Osteoblast (primary cell): ENCODE results near the gene HCN2. TPM values are rescaled to one million over a fixed set of nuclear protein-coding genes. Genes with fewer than 3 reads are reported as not detected.
A peak's percentile ranks its signal among the peaks of the same experiment; 100 is the strongest.

Experiments used
- DNase-seq: peaks from one replicate; pipeline ENCODE4 v3.0.0; 2011; ENCODE audit warnings: low spot score, mixed read lengths; ENCODE audit not compliant: insufficient read length; ENCODE audit errors: missing footprints
- H2AFZ ChIP-seq: 2 replicates; pipeline ENCODE4 v1.6.0; 2011; ENCODE audit warnings: mild to moderate bottlenecking, low read length
- H3K27ac ChIP-seq: 2 replicates; pipeline ENCODE4 v1.5.1; 2011; ENCODE audit warnings: mild to moderate bottlenecking, low read depth, low read length, moderate library complexity
- H3K27me3 ChIP-seq: 2 replicates; pipeline ENCODE4 v1.6.0; 2012; ENCODE audit warnings: mild to moderate bottlenecking, control low read depth, inconsistent platforms, low read length, moderate library complexity; ENCODE audit not compliant: insufficient read depth
- H3K36me3 ChIP-seq: 2 replicates; pipeline ENCODE4 v1.5.1; 2011; ENCODE audit warnings: mild to moderate bottlenecking, low read length, control low read depth, moderate library complexity; ENCODE audit not compliant: insufficient read depth
- H3K4me1 ChIP-seq: 2 replicates; pipeline ENCODE4 v1.5.1; 2011; ENCODE audit warnings: mild to moderate bottlenecking, low read length, control low read depth, moderate library complexity; ENCODE audit not compliant: insufficient read depth
- H3K4me2 ChIP-seq: 2 replicates; pipeline ENCODE4 v1.6.0; 2011; ENCODE audit warnings: mild to moderate bottlenecking, low read length; ENCODE audit not compliant: insufficient read depth
- H3K4me3 ChIP-seq: fragments of 200-600 bp; sonication (generic); 3 replicates; pipeline ENCODE4 v1.5.1; 2012; ENCODE audit warnings: mild to moderate bottlenecking, low read length, inconsistent platforms; ENCODE audit not compliant: insufficient read depth
- H3K79me2 ChIP-seq: 2 replicates; pipeline ENCODE4 v1.6.0; 2012; ENCODE audit warnings: mild to moderate bottlenecking, low read length, control low read depth, inconsistent platforms; ENCODE audit not compliant: insufficient read depth
- H3K9me3 ChIP-seq: 2 replicates; pipeline ENCODE4 v1.5.1; 2011; ENCODE audit warnings: low read depth, low read length, control low read depth
- H4K20me1 ChIP-seq: 2 replicates; pipeline ENCODE4 v1.6.0; 2012; ENCODE audit warnings: mild to moderate bottlenecking, low read length, control low read depth; ENCODE audit not compliant: insufficient read depth
- total RNA-seq: library from RNA; depleted of rRNA; stranded (reverse); fragments of >200 nt; gene quantifications from 2 replicates; pipeline ENCODE4 v1.2.3, GENCODE V29; 2012
- TF ChIP-seq, protein P1 (sequence below): IDR thresholded peaks from 2 replicates; pipeline ENCODE4 v1.5.1; 2011; ENCODE audit warnings: mild to moderate bottlenecking, low read depth, low read length, moderate library complexity; ENCODE audit errors: extremely low read depth

The HCN2 gene
- total RNA-seq, 1 donor: 1.4 TPM

DNA sequence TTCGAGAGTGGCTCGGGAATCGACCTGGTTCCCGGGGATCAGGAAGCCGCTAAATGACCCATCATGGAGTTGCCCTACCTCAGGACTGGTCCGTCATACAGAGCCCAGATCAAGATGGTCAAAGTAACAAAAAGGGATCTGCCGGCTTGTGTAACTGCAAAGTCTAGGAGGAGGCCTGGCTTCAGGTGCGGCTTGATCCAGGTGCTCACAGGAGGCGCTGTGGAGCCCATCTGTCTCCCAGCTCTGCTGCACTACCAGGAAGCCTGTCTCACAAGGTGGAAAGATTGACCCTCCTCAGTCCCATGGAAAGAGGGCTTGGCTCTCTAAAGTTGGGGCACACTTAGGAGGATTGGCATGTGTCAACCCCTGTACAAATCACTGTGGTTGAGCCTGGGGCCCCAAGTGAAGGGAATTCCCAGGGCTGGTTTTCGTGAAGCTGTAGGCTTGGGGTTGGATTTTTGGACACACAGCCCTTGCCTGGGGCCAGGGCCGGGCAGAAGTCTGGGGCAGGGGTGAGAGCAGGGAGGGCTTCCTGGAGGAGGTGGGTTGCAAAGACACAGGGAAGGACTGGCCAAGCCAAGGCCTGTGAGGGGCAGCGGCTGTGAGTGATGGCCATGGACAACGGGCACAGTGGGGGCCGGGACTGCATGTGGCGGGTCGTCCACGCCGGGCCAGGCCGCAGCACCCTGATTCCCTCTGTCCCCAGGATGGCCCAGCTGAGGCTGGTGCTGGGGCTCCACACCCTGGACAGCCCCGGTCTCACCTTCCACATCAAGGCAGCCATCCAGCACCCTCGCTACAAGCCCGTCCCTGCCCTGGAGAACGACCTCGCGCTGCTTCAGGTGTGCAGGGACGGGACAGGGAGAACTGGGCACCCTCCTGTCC lies 41.6 kb upstream of the HCN2 start:
- Histone ChIP-seq H3K9me3 (no peaks in the 10 kb centered on the region), H3K27ac (no peak overlapping the region), H3K4me3 (no peak overlapping the region), H3K4me2 (no peak overlapping the region), H2AFZ (no peak overlapping the region), H3K27me3 (no peaks in the 10 kb centered on the region), H3K79me2 (no peaks in the 10 kb centered on the region), H3K36me3 (no peaks in the 10 kb centered on the region), H3K4me1 (no peaks in the 10 kb centered on the region), H4K20me1 (no peaks in the 10 kb centered on the region)
- no peak for DNase-seq
- TF ChIP-seq, protein P1, sequence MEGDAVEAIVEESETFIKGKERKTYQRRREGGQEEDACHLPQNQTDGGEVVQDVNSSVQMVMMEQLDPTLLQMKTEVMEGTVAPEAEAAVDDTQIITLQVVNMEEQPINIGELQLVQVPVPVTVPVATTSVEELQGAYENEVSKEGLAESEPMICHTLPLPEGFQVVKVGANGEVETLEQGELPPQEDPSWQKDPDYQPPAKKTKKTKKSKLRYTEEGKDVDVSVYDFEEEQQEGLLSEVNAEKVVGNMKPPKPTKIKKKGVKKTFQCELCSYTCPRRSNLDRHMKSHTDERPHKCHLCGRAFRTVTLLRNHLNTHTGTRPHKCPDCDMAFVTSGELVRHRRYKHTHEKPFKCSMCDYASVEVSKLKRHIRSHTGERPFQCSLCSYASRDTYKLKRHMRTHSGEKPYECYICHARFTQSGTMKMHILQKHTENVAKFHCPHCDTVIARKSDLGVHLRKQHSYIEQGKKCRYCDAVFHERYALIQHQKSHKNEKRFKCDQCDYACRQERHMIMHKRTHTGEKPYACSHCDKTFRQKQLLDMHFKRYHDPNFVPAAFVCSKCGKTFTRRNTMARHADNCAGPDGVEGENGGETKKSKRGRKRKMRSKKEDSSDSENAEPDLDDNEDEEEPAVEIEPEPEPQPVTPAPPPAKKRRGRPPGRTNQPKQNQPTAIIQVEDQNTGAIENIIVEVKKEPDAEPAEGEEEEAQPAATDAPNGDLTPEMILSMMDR: no peak

DNA sequence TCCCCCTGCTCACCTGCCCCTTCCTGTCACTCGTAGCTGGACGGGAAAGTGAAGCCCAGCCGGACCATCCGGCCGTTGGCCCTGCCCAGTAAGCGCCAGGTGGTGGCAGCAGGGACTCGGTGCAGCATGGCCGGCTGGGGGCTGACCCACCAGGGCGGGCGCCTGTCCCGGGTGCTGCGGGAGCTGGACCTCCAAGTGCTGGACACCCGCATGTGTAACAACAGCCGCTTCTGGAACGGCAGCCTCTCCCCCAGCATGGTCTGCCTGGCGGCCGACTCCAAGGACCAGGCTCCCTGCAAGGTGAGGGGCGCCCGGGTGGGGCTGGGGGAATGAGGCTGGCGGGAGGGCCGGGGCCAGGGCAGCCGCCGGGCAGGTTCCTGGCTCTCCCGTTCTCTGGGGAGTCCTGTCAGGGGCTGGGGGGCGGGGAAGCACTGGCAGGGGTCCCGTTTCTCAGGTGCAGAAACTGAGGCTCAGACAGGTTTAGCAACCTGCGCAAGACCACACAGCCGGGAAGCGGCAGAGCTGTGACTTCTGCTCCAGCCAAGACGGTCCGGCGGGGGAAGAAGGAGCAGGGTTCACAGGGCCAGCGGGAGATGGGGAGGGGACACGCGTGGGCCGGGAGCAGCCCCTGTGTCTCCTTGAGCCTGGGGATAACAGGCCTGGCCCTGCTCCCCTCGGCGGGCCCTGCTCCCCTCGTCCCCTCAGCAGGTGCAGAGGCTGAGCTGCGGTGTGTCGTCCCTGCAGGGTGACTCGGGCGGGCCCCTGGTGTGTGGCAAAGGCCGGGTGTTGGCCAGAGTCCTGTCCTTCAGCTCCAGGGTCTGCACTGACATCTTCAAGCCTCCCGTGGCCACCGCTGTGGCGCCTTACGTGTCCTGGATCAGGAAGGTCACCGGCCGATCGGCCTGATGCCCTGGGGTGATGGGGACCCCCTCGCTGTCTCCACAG lies 40.5 kb upstream of the HCN2 start:
- no peaks in the 10 kb centered on the region for H3K9me3 ChIP-seq
- no peak overlapping the region for H3K27ac ChIP-seq
- H2AFZ ChIP-seq: no peak overlapping the region
- DNase-seq: peak; percentile 89
- no peak overlapping the region for H3K4me3 ChIP-seq
- no peak overlapping the region for H3K4me2 ChIP-seq
- no peaks in the 10 kb centered on the region for H3K36me3 ChIP-seq
- H3K27me3 ChIP-seq: no peaks in the 10 kb centered on the region
- TF ChIP-seq, protein P1: no peak
- no peaks in the 10 kb centered on the region for H3K4me1 ChIP-seq
- no peaks in the 10 kb centered on the region for H4K20me1 ChIP-seq
- no peaks in the 10 kb centered on the region for H3K79me2 ChIP-seq

DNA sequence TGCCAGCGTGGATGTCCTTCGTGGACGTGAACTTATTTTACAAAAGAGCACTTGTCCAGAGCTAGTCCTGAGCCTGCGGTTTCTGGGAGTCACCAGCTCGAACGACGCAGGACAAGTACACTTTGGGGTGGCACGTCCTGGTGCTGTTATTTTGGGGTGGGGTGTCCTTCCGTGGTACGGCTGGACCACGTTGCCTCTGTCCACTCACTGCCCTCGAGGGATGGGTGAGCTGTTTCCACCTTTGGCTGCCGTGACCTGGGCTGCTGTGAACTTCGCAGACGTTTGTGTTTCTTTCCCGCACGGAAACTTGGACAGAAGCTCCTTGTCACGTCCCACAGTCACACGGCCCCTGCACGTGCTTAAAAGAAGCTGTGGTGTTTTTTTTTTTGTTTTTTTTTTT lies 34.9 kb upstream of the HCN2 start:
- no peaks in the 10 kb centered on the region for H4K20me1 ChIP-seq

More for the DNA sequence above, 34.9 kb upstream of the HCN2 start:
- H2AFZ ChIP-seq: no peak overlapping the region
- TF ChIP-seq, protein P1: no peak
- H3K9me3 ChIP-seq: no peaks in the 10 kb centered on the region
- DNase-seq: no peak
- H3K4me1 ChIP-seq: no peaks in the 10 kb centered on the region
- H3K27ac ChIP-seq: no peak overlapping the region
- H3K4me3 ChIP-seq: no peak overlapping the region
- no peak overlapping the region for H3K4me2 ChIP-seq
- no peaks in the 10 kb centered on the region for H3K36me3 ChIP-seq
- no peaks in the 10 kb centered on the region for H3K79me2 ChIP-seq
- H3K27me3 ChIP-seq: no peaks in the 10 kb centered on the region
